ENCODE data around the gene SLC8A3.

Gene SLC8A3

GRCh38 chr14:70180718-70181117 lies 8.0 kb downstream of the SLC8A3 start:
- no peak for DNase-seq (ENCODE audit: low read depth, low spot score)

DNA sequence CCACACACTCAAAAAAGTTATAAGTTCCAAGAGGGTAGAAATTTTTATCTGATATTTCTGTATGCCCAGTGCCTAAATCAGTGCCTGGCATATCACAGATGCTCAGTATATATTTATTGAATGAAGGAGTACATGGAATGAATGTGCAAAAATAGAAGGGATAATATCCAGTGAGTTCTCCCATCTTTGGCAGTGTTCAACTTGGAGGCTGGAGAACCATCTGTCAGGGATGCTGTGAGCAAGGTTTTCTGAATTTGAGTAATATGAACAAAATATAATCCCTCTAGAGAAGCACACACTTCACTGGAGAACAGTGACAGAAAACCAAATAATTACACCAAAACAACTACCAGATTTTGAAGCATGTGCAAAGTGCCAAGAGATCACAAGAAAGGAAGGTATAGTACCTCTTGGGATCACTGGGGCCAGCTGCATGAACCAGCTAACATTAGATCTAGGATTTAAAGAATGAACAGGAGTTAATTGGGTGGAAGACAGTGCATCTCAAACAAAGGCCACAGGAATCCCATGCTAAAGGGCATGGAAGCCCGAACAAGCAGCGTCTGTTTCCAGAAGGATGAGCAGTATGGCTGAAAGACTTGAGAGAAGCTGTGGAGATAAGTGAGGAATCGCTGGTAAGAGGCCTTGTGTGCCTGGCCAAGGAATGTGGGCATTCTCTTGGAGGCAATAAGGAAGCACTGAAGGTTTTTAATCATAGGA lies 11.5 kb downstream of the SLC8A3 start:
- DNase-seq (ENCODE audit: low read depth, low spot score): no peak

- no peak for DNase-seq (ENCODE audit: low read depth, low spot score)
Measured at GRCh38 chr14:70173569-70173968, 15.2 kb downstream of the SLC8A3 start.

- DNase-seq (ENCODE audit: low read depth, low spot score): no peak
Measured at GRCh38 chr14:70171726-70172125, 17.0 kb downstream of the SLC8A3 start.

- no peak for DNase-seq (ENCODE audit: low read depth, low spot score)
Measured at GRCh38 chr14:70170976-70171375, 17.8 kb downstream of the SLC8A3 start.

GRCh38 chr14:70168406-70168805 lies 20.3 kb downstream of the SLC8A3 start:
- no peak for DNase-seq (ENCODE audit: low read depth, low spot score)

- no peak for DNase-seq (ENCODE audit: low read depth, low spot score)
Measured at GRCh38 chr14:70166530-70167203, 22.1 kb downstream of the SLC8A3 start.

- DNase-seq (ENCODE audit: low read depth, low spot score): no peak
Measured at GRCh38 chr14:70162358-70162757, 26.4 kb downstream of the SLC8A3 start.

GRCh38 chr14:70156592-70156991 lies 32.2 kb downstream of the SLC8A3 start:
- DNase-seq (ENCODE audit: low read depth, low spot score): no peak

- no peak for DNase-seq (ENCODE audit: low read depth, low spot score)
Measured at GRCh38 chr14:70152704-70153103, 36.0 kb downstream of the SLC8A3 start.

DNA sequence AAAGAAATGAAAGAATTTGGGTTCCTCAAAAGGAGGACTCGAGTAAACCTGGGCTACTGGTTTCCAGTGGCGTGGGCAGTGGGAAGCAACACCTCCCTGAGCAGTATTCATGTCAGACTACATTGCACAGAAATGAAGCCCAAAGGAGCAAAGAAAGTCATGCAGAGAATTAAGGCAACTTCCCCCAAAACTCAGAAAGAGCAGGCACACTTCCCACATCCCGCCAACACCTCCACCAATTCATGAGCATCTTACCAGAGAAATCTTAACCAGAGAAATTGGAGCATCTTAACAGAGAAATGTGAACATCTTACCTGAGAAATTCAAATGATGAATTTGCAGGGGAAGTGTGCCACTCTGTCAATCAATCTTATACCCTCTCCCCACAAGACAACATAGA lies 36.7 kb downstream of the SLC8A3 start:
- no peak for DNase-seq (ENCODE audit: low read depth, low spot score)

- DNase-seq (ENCODE audit: low read depth, low spot score): no peak
Measured at GRCh38 chr14:70149596-70150165, 39.1 kb downstream of the SLC8A3 start.

GRCh38 chr14:70148911-70149595 lies 39.7 kb downstream of the SLC8A3 start:
- DNase-seq (ENCODE audit: low read depth, low spot score): no peak

- no peak for DNase-seq (ENCODE audit: low read depth, low spot score)
Measured at GRCh38 chr14:70148351-70148750, 40.4 kb downstream of the SLC8A3 start.

GRCh38 chr14:70144046-70144445 lies 44.7 kb downstream of the SLC8A3 start:
- DNase-seq (ENCODE audit: low read depth, low spot score): no peak

GRCh38 chr14:70143306-70143705 lies 45.4 kb downstream of the SLC8A3 start:
- DNase-seq (ENCODE audit: low read depth, low spot score): no peak

GRCh38 chr14:70140614-70141013 lies 48.1 kb downstream of the SLC8A3 start:
- no peak for DNase-seq (ENCODE audit: low read depth, low spot score)

DNA sequence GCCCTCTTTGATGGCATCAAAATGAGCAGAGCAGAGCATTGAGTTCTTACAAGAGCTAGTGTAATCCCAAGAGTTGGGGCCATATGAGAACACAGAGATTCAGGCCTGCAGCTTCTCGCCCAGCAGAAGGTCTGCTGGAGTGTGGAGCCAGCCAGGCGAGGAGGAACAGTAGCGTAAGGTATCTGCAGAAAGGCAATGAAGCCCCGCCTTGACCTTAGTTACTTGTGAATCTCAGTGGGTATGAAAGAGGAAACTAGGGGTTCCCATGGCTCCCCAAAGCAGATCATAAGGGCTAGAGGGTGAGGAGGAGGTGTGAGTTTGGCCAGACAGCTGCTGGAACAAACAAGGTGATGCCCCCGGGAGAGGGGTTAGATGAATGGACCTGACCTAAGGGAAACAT lies 49.4 kb downstream of the SLC8A3 start:
- DNase-seq (ENCODE audit: low read depth, low spot score): no peak

DNA sequence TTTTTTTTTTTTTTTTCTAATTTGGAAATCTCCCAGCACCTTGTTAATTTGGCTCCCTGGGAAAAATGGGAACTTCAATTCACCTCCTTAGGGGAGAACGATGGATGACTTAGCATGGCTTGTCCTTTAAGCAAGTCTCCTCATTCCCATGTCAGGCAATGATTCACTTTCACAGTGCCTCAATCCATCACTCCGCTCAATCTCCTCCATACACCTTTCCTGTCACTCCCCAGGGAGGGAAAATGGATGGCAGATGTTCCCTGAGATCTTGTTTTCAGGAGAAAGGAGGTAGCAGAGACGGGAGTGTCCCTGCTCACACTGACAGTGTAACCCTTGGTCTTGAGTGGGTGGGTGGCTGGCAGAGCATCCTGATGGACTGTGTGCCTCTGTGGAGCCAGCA lies 51.0 kb downstream of the SLC8A3 start:
- DNase-seq (ENCODE audit: low read depth, low spot score): no peak

DNA sequence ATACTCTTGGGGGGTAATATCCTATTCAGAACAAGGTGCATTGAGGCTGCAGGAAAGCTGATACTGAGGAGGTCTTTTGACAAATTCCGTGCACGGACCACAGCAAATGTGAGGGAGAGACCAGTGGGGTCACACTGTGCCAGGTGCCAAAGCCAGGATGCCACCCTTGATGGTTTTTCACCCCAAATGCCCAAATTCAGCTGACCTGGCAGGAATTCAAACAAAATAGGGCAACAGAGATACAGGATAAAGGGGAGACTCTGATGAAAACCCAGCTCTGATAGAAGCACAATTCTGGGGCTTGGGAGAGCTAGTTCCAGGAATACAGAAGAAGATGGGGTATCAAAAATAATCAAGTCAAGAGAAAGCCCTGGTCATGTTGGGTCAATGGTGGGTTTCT lies 55.3 kb downstream of the SLC8A3 start:
- no peak for DNase-seq (ENCODE audit: low read depth, low spot score)

- DNase-seq (ENCODE audit: low read depth, low spot score): no peak
Measured at GRCh38 chr14:70130482-70130881, 58.3 kb downstream of the SLC8A3 start.

DNA sequence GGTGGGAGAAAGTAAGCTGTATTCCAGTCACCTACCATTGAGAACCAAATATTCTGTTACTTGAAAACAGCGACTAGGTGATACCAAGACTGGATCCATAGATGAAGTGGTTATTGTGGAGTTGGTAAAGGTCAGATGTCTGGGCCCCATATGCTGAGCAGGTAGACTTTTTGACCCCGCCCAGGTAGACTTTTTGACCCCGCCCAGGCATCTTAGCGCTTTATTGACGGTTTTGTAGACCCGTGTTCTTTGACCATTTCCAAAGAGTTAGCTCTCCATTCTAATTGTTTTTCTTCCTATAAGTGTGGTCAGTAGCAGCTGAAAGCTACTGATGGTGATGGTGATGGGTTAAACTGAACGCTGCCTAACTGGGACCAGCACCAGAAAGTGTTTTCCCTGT lies 61.6 kb downstream of the SLC8A3 start:
- DNase-seq (ENCODE audit: low read depth, low spot score): no peak

DNA sequence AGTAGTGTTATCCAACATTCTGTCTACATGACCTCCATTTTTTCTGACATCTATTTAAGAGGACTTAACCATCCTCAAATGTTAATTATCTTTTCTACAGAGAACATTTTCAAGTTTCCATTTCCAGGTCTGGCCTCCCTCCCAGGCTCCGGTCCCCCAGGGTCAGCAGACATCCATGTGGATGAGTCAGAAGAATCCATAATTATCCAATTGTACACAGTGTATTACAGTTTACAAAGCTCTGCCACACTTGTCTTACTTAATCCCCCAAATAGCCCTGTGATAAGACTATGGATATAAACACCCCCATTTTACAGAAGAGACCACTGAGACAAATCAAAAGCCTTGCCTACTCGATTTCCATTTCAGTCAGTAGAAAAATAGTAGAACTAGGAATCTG lies 65.0 kb downstream of the SLC8A3 start:
- no peak for DNase-seq (ENCODE audit: low read depth, low spot score)

All from smooth muscle cell of the brain vasculature (primary cell).